HG03460 (cell line): ENCODE measurements around the gene APOOL.
A peak's percentile ranks its signal among the peaks of the same experiment; 100 is the strongest.
"Not testable (repeated sequence)": the region's sequence is repeated elsewhere in the genome, so short reads cannot be mapped to it uniquely, and the experiment has no call there.

Experiments
- ATAC-seq: cut with Tn5 transposase; IDR thresholded peaks from one replicate; pipeline ENCODE4 v1.9.1; 2021; ENCODE audit not compliant: unreplicated experiment

Gene APOOL

DNA sequence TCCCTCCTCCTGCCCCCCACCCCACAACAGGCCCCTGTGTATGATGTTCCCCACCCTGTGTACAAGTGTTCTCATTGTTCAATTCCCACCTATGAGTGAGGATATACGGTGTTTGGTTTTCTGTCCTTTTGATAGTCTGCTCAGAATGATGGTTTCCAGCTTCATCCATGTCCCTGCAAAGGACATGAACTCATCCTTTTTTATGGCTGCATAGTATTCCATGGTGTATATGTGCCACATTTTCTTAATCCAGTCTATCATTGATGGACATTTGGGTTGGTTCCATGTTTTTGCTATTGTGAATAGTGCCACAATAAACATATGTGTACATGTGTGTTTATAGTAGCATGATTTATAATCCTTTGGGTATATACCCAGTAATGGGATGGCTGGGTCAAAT is 73.6 kb downstream of the APOOL start:
- not testable (repeated sequence) for ATAC-seq

DNA sequence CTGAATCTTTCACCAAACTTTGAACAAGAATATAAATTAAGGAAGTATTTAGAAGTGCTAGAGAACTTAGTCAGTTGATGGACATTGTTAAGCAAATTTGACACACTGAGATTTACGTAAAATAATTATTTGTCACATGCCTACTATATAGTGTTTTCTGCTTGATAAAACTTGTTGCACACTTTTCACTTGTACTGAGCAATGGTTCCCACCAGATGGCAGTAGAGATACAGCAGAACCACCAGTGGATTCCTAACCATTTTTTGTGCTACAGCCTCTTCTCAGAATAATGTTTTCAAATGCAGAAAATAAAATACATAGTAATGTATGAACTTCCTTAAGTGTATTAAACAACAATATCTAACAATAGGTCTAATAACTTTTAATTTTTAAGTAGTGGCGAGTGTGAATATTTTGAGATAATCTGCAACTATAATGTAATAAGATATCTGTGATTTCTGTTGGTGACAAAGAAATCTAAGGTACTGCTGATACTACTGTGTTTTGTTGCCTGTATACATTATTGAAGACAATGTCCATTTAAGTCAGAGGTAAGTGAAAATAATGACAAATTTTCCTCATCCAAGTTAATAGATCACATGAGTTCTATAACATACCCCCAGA is 81.2 kb downstream of the APOOL start:
- ATAC-seq, result peak; percentile 62

DNA sequence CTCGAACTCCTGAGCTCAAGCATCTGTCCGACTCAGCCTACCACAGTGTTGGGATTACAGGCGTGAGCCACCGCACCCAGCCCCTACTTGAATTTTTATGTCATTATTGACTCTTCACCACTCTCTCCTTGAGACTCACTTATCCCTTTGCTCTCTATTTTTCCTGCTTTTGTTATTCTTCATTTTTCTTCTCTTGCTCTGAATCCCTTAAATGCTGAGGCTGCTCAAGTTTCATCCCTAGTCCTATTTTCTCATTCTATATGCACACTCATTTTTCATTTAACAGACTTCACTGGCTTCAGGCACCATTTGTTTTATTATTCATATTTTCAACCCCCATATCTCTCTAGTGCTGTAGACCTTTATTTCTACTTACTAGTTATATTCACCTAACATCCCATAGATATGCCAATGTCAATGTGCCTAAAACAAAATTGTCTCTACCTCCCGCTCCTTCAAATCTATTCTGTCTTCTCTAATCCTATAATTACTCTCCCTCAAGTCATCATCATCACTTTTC is 85.7 kb downstream of the APOOL start:
- ATAC-seq, result no peak

DNA sequence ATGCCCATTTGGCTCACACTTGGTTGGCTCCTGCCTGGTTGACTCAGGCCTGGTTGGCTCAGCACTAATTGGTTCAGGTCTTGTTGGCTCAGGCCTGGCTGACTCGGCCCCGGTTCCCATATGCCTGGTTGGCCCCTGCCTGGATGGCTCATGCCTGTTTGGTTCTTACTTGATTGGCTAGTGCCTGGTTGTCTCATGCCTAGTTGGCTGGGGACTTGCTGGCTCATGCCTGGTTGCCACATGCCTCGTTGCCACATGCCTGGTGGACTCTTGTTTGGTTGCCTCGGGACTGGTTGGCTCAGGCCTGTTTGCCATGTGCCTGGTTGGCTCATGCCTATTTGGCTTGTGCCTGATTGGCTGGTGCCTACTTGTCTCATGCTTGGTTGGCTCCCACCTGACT is 103.7 kb downstream of the APOOL start:
- no peak for ATAC-seq

DNA sequence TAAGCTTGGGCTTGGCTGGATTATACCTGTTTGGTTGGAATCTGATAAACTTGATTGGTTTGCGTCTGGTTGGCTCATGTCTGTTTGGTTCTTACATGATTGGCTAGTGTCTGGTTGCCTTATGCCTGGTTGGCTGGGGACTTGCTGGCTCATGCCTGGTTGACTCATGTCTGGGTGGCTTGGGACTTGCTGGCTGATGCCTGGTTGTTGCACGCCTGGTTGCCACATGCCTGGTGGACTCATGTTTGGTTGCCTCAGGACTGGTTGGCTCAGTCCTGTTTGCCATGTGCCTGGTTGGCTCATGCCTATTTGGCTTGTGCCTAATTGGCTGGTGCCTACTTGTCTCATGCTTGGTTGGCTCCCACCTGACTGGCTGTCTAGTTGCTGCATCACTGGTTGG is 104.5 kb downstream of the APOOL start:
- no peak for ATAC-seq

DNA sequence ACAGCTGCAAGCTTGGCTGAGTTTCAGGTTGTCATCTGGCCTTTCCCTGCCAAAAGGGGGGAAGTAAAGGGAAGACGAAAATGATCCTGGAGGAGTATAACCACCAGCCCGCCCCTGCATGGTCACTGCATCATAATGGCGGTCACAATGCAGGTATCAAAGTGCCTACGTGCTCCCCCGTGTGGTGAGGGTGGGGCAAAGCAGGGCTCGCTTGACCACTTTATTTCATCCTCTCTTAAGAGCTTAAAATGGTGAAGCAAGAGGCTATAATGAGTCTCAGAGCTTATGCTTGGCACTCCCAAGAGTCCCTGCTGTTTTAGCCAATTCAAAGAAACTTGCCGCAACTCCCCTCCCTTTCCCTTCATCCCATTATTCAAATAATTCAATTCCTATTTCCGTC is 105.6 kb downstream of the APOOL start:
- ATAC-seq, result no peak

DNA sequence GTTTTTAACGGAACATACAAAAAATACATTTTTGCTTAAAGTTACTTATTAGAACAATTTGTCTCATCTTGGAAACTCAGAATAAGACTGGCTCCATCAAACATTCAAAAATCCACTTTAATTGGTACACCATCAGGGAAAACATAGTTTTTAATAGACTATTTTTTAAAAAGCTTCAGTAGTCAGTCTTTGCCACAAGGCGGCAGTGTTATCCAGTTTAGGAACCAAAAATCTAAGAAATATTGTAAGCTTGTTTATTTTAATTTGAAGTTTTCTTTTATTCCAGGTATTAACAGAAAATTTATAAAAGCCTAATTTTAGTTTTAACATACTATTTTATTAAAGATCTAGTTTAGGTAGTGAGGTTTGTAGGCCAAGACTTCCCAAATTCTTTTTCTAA is 107.7 kb downstream of the APOOL start:
- no peak for ATAC-seq

DNA sequence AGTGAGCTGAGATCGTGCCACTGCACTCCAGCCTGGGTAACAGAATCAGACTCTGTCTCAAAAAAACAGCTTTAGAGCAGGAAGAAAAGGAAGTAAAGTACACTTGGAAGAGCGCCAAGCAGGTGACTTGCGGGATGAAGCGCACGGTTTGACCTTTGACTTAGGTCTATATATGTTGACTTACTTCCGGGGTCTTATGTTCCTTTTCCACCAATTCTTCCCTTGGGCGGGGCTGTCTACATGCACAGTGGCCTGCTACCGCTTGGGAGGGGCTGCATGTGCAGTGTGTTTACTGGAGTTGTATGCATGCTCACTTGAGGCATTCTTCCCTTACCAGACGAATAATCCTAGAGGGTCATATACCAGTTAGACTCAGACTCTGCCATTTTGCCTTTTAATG is 108.6 kb downstream of the APOOL start:
- ATAC-seq, result no peak

DNA sequence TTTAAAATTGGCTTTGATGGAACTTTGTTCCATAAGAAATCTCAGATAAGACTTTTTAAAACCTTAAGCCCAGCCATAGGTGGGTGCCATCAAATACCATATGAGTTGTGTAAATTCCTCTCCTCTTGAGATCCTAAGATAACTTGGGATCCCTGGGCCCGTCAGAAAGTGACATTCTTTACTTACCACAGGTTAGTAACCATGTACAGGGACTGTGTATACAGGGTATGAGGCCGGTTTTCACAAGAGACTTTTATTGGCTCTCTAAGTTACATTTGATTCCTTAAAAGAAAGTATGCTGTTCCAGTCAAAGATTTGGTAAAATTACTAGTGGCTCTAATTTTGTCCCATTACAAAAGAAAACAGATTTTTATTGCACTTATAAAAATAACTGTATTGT is 110.1 kb downstream of the APOOL start:
- no peak for ATAC-seq

DNA sequence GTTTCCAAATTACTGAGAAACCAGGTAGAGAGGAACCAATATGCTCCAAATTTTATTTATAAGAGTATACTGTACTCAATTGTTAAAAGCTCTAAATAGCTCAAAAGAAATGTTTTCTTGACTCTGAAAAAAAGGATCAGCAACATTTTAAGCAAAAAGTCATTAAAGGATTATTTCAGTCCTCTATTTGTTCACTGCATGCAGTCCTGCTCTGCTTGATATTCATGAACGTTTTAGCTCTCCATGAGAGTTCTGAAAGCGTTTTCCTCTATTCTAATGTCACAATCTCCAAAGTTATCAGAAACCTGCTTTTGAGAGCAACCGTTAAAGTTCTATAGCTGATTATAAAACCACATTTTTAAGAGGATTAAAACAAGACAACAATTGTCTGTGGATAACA is 110.5 kb downstream of the APOOL start:
- no peak for ATAC-seq

DNA sequence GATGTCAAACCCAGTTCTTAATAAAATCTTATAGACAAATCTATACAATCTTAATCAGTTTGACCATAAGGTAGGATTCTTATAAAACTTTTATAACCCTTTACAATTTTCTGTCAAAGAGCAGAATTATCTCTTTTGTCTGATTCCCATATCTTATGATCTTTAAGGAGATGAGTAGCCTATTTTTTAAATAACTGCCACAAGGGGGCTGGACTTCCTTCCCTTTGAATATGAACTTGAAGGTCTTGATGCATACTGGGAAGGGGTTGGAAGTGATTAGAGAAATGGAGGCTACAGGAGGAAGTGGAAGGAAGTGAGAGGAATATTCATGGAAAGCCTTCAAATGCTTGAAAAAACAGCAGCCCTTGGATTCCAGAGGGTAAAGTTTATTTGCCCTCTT is 111.1 kb downstream of the APOOL start:
- ATAC-seq, result no peak

DNA sequence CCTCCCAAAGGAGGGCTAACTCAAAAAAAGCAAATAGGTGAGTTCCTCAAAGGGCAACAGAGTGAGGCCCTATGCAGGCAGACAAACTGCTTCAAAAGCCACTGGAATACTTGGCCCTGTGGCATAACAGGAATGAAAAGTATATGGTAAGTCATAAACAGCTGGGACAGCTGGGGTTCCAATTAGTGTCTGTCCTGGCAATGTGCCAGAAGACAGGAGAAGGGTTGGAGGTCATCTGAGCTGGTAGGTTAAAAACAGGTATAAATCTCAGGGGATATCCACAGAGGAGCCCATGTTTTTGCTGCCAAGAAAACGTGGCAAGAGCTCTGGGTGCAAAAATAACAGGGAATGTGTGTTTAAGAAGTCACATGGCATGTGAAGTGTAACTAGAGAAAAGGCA is 111.6 kb downstream of the APOOL start:
- no peak for ATAC-seq

DNA sequence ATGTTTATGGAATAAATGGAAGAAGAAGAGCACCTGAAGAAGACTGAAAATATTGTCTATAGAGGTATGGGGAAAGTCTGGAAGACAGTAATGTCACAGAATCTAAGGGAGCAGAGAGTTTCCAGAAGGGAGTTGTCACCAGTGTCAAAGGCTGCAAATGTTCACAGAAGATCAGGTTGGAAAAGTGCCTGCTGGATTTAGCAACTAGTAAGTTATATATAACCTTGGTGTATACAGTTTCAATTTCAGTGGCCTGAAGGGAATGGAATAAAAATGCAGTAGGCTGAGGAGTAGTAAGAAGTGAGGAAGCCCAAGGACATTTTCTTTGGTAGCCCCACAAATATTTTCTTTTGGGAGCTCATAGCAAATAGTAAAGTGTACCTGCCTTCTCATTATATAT is 132.7 kb downstream of the APOOL start:
- ATAC-seq, result no peak

DNA sequence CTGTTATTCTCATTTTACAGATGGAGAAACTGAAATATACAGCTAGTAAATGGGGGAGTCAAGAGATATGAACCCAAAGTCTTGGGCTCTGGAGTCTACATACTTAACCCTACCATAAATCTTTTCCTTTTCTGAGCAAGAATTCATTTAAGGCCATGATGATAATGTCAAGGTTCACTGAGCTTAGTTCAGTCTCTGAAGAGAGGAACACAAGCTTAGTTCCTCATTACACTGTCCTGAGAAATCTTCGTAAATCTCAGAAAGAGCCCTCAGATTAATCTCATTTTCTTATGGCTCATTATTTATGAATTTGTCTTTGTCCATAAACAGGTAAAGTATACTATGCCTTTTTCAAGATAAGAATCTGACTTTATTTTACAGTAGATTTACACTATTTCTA is 135.7 kb downstream of the APOOL start:
- no peak for ATAC-seq

DNA sequence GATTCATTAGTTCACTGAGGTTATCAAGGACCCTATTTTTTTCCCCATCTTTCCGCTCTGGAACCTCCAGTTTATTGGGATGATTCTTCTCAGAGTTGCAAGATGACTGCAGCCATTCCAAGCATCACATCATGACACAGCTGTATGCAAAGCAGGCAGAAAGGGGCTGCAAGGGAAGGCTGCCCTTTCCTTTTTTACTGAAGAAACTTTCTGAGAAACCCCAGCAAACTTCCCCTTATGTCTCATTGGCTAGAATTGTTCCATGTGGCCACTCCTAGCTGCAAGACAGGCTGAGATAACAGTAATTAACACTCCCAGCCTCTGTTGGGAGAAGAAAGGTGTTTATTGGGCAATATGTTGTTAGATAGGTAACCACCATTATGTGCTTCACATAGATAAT is 137.3 kb downstream of the APOOL start:
- ATAC-seq, result no peak
